NCI-H2107 treated with DMSO at 0.1 percent for 48 hours (cell line): ENCODE data around the gene MORN3.
"Not testable (repeated sequence)": the region's sequence is repeated elsewhere in the genome, so short reads cannot be mapped to it uniquely, and the experiment has no call there.

ENCODE experiments used
- DNase-seq: peaks from one replicate; lab custom pipeline; 2025; ENCODE audit not compliant: unreplicated experiment; lab: John Stamatoyannopoulos, UW

MORN3 gene

GRCh38 chr12:121693155-121693687 lies 23.8 kb upstream of the MORN3 start:
- DNase-seq = no peak

DNA sequence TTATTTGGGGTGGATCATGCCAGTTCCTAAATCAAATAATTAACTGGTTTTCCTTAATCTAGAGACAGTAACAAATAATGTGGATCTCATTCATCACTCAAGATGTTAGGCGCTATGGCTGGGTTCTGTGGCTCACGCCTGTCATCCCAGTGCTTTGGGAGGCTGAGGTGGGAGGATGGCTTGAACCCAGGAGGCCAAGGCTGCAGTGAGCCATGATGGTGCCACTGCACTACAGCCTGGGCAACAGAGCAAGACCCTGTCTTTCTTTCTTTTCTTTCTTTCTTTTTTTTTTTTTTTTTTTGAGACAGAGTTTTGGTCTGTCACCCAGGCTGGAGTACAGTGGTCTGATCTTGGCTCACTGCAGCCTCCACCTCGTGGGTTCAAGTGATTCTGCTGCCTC lies 23.3 kb upstream of the MORN3 start:
- not testable (repeated sequence) for DNase-seq

GRCh38 chr12:121689430-121689829 lies 20.0 kb upstream of the MORN3 start:
- DNase-seq = no peak

DNA sequence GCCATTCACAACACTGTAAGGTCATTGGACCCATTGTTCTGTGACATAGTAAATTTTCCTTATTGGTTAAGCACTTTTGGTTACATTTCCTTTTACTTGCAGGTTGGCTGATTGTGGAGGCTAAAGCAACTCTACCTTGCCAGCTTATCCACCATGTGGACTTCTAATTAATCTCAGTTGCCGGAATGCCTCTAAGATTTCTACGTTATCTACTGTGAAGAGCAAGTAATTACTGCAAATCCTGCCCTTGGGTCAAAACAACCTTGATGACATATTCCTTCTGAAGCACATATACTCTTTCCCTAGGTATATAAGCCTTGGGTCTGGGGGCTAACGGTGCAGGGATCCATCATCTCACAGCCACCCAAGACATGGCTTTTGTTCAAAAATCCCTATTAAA lies 19.5 kb upstream of the MORN3 start:
- DNase-seq = no peak

DNA sequence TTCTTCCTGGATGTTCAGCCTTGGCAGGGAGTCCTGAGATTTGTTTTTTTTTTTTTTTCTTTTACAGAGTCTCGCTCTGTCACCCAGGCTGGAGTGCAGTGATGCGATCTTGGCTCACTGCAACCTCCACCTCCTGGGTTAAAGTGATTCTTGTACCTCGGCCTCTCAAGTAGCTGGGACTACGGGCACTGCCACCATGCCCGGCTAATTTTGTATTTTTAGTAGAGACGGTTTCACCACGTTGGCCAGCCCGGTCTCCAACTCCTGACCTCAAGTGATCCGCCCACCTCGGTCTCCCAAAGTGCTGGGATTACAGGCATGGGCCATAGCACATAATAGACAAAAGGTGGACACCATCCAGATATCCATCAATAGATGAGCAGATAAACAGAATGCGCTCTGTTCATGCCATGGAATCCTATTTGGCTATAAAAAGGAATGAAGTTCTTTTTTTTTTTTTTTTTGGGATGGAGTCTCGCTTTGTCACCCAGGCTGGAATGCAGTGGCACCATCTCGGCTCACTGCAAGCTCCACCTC lies 10.3 kb upstream of the MORN3 start:
- not testable (repeated sequence) for DNase-seq

DNA sequence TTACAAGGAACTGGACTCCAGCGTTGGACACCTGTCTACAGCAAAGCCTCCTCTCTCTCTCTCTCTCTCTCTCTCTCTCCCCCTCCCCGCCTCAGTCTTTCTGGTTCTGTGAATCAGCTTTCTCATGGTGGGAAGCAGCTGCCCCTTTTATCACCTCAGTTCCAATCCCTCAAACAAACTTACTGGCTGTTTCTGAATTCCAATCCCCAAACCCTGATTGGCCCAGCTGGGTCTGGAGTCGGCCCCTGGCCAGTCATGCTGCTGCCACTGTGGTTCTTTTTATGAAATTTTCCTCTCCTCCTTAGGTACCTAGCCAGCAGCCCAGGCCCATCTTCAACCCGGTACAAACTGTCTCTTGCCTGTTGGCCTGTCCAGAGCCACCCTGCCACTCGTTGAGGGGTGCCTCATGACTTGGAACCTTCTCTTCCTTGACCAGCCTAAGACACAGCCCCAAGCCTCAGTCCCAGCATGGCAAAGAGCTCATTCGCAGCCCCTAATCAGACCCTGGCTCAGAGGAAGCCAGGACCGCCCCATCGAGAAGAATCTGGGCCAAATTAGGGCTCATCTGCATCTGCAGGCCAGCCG lies 9.4 kb upstream of the MORN3 start:
- no peak for DNase-seq

GRCh38 chr12:121678305-121678704 lies 8.9 kb upstream of the MORN3 start:
- no peak for DNase-seq

GRCh38 chr12:121676190-121676589 lies 6.7 kb upstream of the MORN3 start:
- DNase-seq = no peak

DNA sequence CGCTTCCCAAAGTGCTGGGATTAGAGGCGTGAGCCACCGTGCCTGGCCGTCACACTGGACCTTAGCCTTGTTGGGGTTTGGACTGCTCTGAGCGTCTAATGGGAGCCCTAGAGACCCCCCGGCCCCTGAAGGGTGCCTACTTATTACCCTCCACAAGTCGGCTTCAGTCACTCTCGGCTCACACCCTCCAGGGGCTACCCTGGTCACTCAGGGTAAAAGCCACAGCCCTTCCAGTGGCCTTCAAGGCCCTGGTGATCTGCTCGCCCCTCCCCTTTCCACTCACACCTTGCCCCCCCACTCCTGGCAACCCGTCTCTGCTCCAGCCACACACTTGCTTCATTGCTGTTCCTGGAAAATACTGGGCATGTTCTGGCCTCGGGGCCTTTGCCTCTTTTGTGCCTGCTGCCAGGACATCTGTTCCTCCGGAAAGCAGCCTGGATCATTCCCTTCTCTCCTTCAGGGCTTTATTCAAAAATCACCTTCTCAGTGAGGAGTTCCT lies 3.6 kb upstream of the MORN3 start:
- no peak for DNase-seq

- no peak for DNase-seq
These were observed 519 bp downstream of the MORN3 start for GRCh38 chr12:121668750-121669520.

GRCh38 chr12:121666829-121667228 lies 2.6 kb downstream of the MORN3 start:
- DNase-seq = not testable (repeated sequence)

DNA sequence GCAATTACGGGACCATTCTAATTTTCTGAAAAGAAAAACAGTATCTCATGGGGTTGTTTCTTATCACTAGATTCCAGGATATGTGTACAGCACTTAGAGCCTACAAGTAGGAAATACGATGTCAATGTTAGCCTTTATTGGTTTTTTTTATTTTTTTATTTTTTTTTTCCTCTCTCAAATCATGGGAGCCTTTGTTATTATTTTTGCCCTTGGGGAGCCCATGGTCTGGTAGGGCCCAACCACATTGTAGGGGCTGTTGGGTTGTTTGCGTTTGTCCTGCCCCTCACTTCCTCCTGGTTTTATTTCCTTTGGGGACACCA lies 5.9 kb downstream of the MORN3 start:
- DNase-seq = no peak

DNA sequence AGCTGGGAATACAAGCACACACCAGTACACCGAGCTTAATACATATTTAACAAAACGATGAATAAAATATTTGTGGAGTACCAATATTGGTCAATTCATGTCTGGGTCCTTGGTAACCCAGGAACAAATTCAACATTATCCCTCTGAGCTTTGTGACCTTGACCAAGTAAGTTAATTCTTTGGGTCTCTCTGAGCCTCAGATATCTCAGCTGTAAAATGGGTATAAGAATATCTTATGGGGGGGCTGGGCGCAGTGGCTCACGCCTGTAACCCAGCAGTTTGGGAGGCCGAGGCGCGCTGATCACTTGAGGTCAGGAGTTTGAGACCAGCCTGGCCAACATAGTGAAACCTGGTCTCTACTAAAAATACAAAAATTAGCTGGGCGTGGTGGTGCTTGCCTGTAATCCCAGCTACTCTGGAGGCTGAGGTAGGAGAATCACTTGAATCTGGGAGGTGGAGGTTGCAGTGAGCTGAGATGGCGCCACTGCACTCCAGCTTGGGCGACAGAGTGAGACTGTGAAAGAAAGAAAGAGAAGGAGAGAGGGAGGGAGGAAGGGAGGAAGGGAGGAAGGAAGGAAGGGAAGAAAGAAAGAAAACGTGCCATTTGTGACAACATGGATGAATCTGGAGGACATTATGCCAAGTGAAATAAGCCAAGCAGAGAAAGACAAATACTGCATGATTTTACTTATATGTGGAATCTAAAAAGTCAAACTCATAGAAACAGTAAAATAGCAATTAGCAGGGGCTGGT lies 7.9 kb downstream of the MORN3 start:
- DNase-seq = not testable (repeated sequence)

DNA sequence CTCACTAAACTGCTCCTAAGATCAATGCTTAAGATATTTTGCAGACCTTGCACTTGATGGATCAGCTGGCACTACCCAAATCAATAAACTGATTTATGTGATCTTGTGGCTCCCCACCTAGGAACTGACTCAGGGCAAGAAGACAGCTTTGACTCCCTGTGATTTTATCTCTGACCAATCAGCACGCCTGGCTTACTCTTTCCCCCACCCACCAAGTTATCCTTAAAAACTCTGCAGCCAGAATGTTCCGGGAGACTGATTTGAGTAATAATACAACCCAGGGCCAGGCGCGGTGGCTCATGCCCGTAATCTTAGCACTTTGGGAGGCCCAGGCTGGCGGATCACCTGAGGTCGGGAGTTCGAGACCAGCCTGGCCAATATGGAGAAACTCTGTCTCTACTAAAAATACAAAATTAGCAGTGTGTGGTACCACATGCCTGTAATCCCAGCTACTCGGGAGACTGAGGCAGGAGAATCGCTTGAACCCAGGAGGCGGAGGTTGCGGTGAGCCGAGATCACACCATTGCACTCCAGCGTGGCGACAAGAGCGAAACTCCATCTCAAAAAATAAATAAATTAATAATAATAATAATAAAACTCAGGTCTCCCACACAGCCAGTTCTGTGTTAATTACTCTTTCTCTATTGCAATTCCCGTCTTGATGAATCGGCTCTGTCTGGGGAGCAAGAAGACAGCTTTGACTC lies 12.0 kb downstream of the MORN3 start:
- no peak for DNase-seq

GRCh38 chr12:121656122-121656521 lies 13.3 kb downstream of the MORN3 start:
- DNase-seq = no peak

GRCh38 chr12:121653999-121654398 lies 15.5 kb downstream of the MORN3 start:
- DNase-seq = no peak

DNA sequence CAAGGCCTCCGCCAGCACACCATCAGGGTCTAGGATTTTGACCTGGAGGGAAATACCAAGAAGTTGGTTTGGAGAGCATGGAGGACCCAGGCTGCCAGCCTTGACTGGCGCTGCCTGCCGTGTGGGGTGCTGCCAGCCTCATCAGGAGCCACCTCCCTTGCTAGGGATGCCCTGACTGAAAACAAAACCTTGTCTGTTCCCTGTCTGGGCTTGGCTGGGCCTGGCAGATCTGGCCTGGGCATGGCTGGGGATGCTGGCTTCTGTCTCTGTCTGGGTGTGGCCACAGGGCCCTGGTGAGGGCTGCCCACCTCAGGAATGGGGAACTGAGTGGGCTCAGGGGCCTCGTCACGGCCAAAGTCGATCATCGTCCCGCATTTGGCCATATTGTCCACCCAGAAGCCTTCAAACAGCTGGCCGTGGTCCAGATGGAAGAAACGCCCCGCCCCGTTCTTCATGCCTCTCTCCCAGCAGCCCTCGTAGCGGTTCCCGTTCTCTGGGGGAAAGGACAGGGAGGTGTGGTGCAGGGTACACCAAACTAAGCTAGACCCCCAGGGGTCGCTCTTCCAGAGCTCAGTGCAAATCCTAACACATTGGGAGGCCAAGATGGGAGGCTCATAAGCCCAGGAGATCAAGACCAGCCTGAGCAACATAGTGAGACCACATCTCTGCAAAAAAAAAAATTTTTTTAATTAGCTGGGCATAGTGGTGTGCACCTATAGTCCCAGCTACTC lies 16.5 kb downstream of the MORN3 start:
- DNase-seq = no peak

DNA sequence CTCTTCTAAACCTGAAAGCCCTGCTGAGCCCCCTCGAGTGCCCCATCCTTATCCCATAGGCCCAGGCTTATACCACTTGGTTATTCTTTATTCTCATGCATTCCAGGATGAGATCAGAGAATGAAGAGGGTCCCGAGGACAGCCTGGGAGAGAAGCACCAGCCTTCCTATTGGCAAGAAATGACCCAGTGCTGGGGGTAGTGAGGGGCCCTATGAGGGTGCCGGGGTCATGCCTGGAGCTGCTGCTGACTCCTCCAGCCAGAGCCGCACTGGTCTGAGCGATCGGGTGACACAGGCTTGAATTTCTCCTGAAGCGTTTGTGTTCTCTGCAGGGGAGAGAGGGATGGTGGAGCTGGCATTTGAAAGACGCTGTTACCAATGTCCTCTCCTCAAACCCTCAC lies 18.1 kb downstream of the MORN3 start:
- DNase-seq = no peak

DNA sequence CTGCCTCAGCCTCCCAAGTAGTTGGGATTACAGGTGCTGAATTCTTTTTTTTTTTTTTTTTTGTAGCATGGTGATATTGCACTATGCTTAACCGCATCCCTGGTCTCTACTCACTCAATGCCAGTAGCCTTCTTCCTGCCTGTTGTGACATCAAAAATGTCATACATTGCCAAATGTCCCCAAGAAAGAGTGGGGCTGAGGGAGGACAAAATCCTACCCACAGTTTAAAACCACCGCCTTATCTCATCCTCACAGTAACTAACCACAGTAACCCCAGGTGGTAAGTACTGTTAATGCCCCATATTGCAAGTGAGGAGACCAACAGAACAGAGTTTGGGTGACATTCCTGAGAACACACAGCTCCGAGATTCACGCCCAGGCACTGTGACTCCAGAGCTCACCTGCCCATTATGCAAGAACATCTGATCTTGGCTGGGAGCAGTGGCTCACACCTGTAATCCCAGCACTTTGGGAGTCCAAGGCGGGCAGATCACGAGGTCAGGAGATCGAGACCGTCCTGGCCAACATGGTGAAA lies 19.6 kb downstream of the MORN3 start:
- DNase-seq = no peak

DNA sequence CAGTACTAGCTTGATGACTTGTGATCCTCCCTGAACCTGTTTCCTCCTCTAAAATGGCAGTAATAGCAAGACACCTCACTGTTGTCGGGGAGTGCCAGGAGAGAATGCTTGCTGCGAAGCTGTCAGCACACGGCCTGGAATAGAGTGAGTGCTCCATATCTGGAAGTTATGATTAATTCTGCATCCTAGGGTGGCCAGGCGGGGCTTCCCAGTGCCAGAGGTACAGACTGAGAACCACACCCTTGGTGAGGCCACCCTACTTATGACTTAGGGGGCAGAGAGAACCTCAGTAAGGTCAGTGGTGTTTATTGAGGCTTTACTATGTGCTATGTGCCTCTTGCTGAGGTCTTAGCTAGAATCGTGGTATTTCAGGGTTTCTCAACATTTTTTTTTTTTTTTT lies 20.1 kb downstream of the MORN3 start:
- DNase-seq = no peak
